ENCODE results near the gene POLK. TPM values are rescaled to one million over a fixed set of nuclear protein-coding genes. Genes with fewer than 3 reads are reported as not detected.
A peak's percentile ranks its signal among the peaks of the same experiment; 100 is the strongest.
"Not testable (repeated sequence)": the region's sequence is repeated elsewhere in the genome, so short reads cannot be mapped to it uniquely, and the experiment has no call there.

POLK gene
- total and polyA plus RNA-seq, 2 experiments from 2014 or later, result 22.2 to 25.7 TPM

GRCh38 chr5:75553358-75553757, 41.7 kb downstream of the POLK start:
- Histone ChIP-seq H3K79me2 (ENCODE audit: insufficient read depth) (peaks cover 58% of the 10 kb centered on the region), H3K27ac (no peak overlapping the region), H3K4me2 (ENCODE audit: unreplicated experiment) (no peak overlapping the region), H2AFZ (no peak overlapping the region), H3K27me3 (replicated peaks; ENCODE audit: insufficient read depth) (no peaks in the 10 kb centered on the region), H3K4me3 (no peak overlapping the region), H4K20me1 (ENCODE audit: insufficient read depth) (no peaks in the 10 kb centered on the region; the same call in 1 of the 2 replicates), H3K9ac (no peak overlapping the region), H3F3A (ENCODE audit: insufficient read depth) (peaks cover 21% of the 10 kb centered on the region; the same call in 1 of the 2 replicates), H3K36me3 (ENCODE audit: low read depth) (peaks cover 36% of the 10 kb centered on the region), H3K4me1 (ENCODE audit: insufficient read depth) (peaks cover 6% of the 10 kb centered on the region; the same call in 1 of the 2 replicates), H3K9me3 (ENCODE audit: low read depth) (no peaks in the 10 kb centered on the region), H3K9me2 (ENCODE audit: insufficient read depth) (no peaks in the 10 kb centered on the region)
- TF ChIP-seq EZH2 (IDR thresholded peaks at IDR 0.05; ENCODE audit: insufficient read depth, poor library complexity, severe bottlenecking) (no peak), EZH2phosphoT487 (IDR thresholded peaks at IDR 0.05; ENCODE audit: insufficient read depth, low read depth) (no peak)
- in situ Hi-C loops (cut with MboI), result no loop called here
- 96 to 100% methylated on average over 1 of the region's 1 CpG for WGBS, 2 experiments (ENCODE audit: low coverage in 1 of 2, low lambda C conversion rate in 2 of 2, missing lambda C conversion rate in 2 of 2)
- no peak for DNase-seq

GRCh38 chr5:75558221-75558620, 46.5 kb downstream of the POLK start:
- no peak overlapping the region for H2AFZ ChIP-seq
- H3K79me2 ChIP-seq (ENCODE audit: insufficient read depth), result peaks cover 88% of the 10 kb centered on the region
- no peak for TF ChIP-seq EZH2 (IDR thresholded peaks at IDR 0.05; ENCODE audit: insufficient read depth, poor library complexity, severe bottlenecking)
- no peak for TF ChIP-seq EZH2phosphoT487 (IDR thresholded peaks at IDR 0.05; ENCODE audit: insufficient read depth, low read depth)
- H3K9me2 ChIP-seq (ENCODE audit: insufficient read depth), result no peaks in the 10 kb centered on the region
- H3K27me3 ChIP-seq (replicated peaks; ENCODE audit: insufficient read depth), result no peaks in the 10 kb centered on the region
- no peak for DNase-seq
- H4K20me1 ChIP-seq (ENCODE audit: insufficient read depth), result no peaks in the 10 kb centered on the region; the same call in 1 of the 2 replicates
- no peak overlapping the region for H3K9ac ChIP-seq
- H3F3A ChIP-seq (ENCODE audit: insufficient read depth), result peaks cover 6% of the 10 kb centered on the region; the same call in 1 of the 2 replicates
- H3K27ac ChIP-seq, result peak overlapping the region; percentile 18; the same call in 1 of the 2 replicates
- H3K36me3 ChIP-seq (ENCODE audit: low read depth), result peaks cover 22% of the 10 kb centered on the region
- no peak overlapping the region for H3K4me3 ChIP-seq
- H3K9me3 ChIP-seq (ENCODE audit: low read depth), result no peaks in the 10 kb centered on the region
- peaks cover 7% of the 10 kb centered on the region; the same call in 1 of the 2 replicates for H3K4me1 ChIP-seq (ENCODE audit: insufficient read depth)
- 95 to 98% methylated on average over 1 of the region's 1 CpG for WGBS, 2 experiments (ENCODE audit: low coverage in 1 of 2, low lambda C conversion rate in 2 of 2, missing lambda C conversion rate in 2 of 2)
- H3K4me2 ChIP-seq (ENCODE audit: unreplicated experiment), result no peak overlapping the region
- in situ Hi-C loops (cut with MboI), result no loop called here

GRCh38 chr5:75558981-75559632, 47.4 kb downstream of the POLK start:
- H3K4me3 ChIP-seq, result no peak overlapping the region
- peak; percentile 52 for DNase-seq
- H3K79me2 ChIP-seq (ENCODE audit: insufficient read depth), result peaks cover 89% of the 10 kb centered on the region
- H3K9me2 ChIP-seq (ENCODE audit: insufficient read depth), result no peaks in the 10 kb centered on the region
- no peak for TF ChIP-seq EZH2phosphoT487 (IDR thresholded peaks at IDR 0.05; ENCODE audit: insufficient read depth, low read depth)
- TF ChIP-seq EZH2 (IDR thresholded peaks at IDR 0.05; ENCODE audit: insufficient read depth, poor library complexity, severe bottlenecking), result no peak
- H3K36me3 ChIP-seq (ENCODE audit: low read depth), result peaks cover 13% of the 10 kb centered on the region
- no peaks in the 10 kb centered on the region for H3K9me3 ChIP-seq (ENCODE audit: low read depth)
- no peak overlapping the region for H2AFZ ChIP-seq
- 14 to 20% methylated on average over 4 of the region's 4 CpGs for WGBS, 2 experiments (ENCODE audit: low coverage in 1 of 2, low lambda C conversion rate in 2 of 2, missing lambda C conversion rate in 2 of 2)
- H3K4me1 ChIP-seq (ENCODE audit: insufficient read depth), result peaks cover 7% of the 10 kb centered on the region; the same call in 1 of the 2 replicates
- no peak overlapping the region for H3K9ac ChIP-seq
- peak overlapping the region; percentile 18 for H3K27ac ChIP-seq
- H3K4me2 ChIP-seq (ENCODE audit: unreplicated experiment), result peak overlapping the region; percentile 20
- in situ Hi-C loops (cut with MboI), result no loop called here
- H3K27me3 ChIP-seq (replicated peaks; ENCODE audit: insufficient read depth), result no peaks in the 10 kb centered on the region
- no peaks in the 10 kb centered on the region for H4K20me1 ChIP-seq (ENCODE audit: insufficient read depth)
- H3F3A ChIP-seq (ENCODE audit: insufficient read depth), result peaks cover 6% of the 10 kb centered on the region; the same call in 1 of the 2 replicates

GRCh38 chr5:75560655-75561054, 49.0 kb downstream of the POLK start:
- H3F3A ChIP-seq (ENCODE audit: insufficient read depth); H3K4me2 ChIP-seq (ENCODE audit: unreplicated experiment); in situ Hi-C loops (cut with MboI); H3K27me3 ChIP-seq (replicated peaks; ENCODE audit: insufficient read depth); DNase-seq; H3K4me3 ChIP-seq; H4K20me1 ChIP-seq (ENCODE audit: insufficient read depth); H3K27ac ChIP-seq; H3K9me3 ChIP-seq (ENCODE audit: low read depth); H3K9me2 ChIP-seq (ENCODE audit: insufficient read depth); H3K4me1 ChIP-seq (ENCODE audit: insufficient read depth); H3K9ac ChIP-seq; H2AFZ ChIP-seq: not testable (repeated sequence)
- Histone ChIP-seq H3K36me3 (ENCODE audit: low read depth) (peaks cover 13% of the 10 kb centered on the region), H3K79me2 (ENCODE audit: insufficient read depth) (peaks cover 92% of the 10 kb centered on the region)
- WGBS, 2 experiments (ENCODE audit: low coverage in 1 of 2, low lambda C conversion rate in 2 of 2, missing lambda C conversion rate in 2 of 2), result 95 to 98% methylated on average over 1 of the region's 1 CpG

GRCh38 chr5:75565991-75566709, 54.5 kb downstream of the POLK start:
- H3K9ac ChIP-seq; H3K27me3 ChIP-seq (replicated peaks; ENCODE audit: insufficient read depth); H3K36me3 ChIP-seq (ENCODE audit: low read depth); H2AFZ ChIP-seq; in situ Hi-C loops (cut with MboI); H3K9me3 ChIP-seq (ENCODE audit: low read depth); H3K4me3 ChIP-seq; H4K20me1 ChIP-seq (ENCODE audit: insufficient read depth); H3K9me2 ChIP-seq (ENCODE audit: insufficient read depth): not testable (repeated sequence)
- H3K79me2 ChIP-seq (ENCODE audit: insufficient read depth), result peaks cover 74% of the 10 kb centered on the region
- H3K4me1 ChIP-seq (ENCODE audit: insufficient read depth), result peaks cover 26% of the 10 kb centered on the region
- WGBS, 2 experiments (ENCODE audit: low coverage in 1 of 2, low lambda C conversion rate in 2 of 2, missing lambda C conversion rate in 2 of 2), result 90 to 91% methylated on average over 15 of the region's 15 CpGs
- peak overlapping the region; percentile 69 for H3K27ac ChIP-seq
- DNase-seq, result peak; percentile 24
- peak overlapping the region; percentile 72 for H3K4me2 ChIP-seq (ENCODE audit: unreplicated experiment)
- H3F3A ChIP-seq (ENCODE audit: insufficient read depth), result peaks cover 30% of the 10 kb centered on the region
